ENCODE measurements around the gene CCM2. TPM values are rescaled to one million over a fixed set of nuclear protein-coding genes. Genes with fewer than 3 reads are reported as not detected.

CCM2 gene
- total RNA-seq, 1 experiment from 2014 or later: 42.5 TPM

DNA sequence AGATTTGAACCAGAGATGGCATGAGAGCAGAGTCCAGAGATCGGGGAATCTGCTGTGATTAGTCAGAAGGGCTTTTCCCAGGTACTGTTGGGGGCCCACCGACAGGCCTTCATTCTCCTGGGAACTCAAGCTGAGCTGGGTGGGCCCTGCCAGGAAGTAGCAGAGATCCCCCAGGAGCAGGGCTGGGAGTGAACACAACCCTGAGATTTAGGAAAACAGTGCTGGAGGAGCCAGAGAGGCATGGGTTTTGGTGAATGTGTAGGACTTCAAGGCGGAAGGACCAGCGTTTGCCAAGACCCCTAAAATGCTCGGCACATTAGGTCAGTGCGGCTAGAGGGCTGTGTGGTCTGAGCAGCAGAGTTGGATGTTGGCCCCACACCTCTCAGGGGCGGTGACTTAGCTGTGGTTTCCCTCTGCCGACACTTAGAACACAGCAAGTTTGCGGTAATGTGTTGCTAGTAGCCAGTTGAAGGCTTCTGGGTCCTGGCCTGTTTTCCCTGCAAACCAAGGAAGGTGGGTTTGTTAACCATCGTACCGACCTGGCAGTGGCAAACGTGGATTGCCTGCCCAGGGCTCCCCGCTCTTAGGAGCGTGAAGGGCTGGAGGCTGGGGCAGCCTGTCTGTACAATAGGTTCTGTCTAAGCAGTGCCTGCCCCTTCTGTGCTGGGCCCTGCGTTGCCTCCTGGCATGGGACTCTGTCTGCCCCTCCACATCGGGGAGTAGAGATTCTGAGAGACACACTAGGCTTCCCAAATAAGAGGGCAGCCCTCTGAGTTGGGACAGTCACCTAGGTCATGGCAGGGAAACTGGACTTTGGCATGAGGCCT lies 74.7 kb downstream of the CCM2 start:
- Histone ChIP-seq H3K9me2 (replicated peaks; ENCODE audit: insufficient read depth, low read length) (no peaks in the 10 kb centered on the region), H3K9ac (ENCODE audit: low read length) (no peak overlapping the region), H3K36me3 (ENCODE audit: insufficient read depth, low read length) (peaks cover 20% of the 10 kb centered on the region), H3K27ac (ENCODE audit: low read length) (no peak overlapping the region), H3K4me2 (ENCODE audit: low read depth, low read length, poor library complexity, severe bottlenecking) (no peak overlapping the region), H3K79me2 (ENCODE audit: low read length) (no peaks in the 10 kb centered on the region), H3K4me1 (ENCODE audit: low read length) (peaks cover 4% of the 10 kb centered on the region; the same call in 1 of the 2 replicates), H3K27me3 (ENCODE audit: low read length) (no peaks in the 10 kb centered on the region), H4K20me1 (ENCODE audit: insufficient read depth, low read depth, low read length) (0 out of 2 replicates have a peak, but pooled peaks cover 10% of the 10 kb centered on the region), H2AFZ (ENCODE audit: low read length) (no peak overlapping the region), H3K4me3 (ENCODE audit: low read length) (no peak overlapping the region), H3K9me3 (ENCODE audit: low read length) (no peaks in the 10 kb centered on the region)
- DNase-seq: no peak

DNA sequence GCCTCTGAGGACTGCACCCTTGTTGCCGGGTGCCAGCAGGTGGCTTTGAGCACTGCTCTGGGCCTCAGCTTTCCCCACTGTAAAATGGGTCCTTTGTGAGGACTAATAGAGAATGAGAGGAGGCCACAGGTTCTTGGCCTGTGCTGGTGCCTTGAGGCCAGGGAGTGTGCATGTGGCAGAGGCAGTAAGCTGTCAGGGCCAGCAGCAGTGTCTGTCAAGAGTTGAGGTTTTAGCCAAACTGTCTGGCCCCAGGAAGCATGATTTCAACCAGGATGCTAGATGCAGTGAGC lies 75.3 kb downstream of the CCM2 start:
- Histone ChIP-seq H3K36me3 (ENCODE audit: insufficient read depth, low read length) (peaks cover 18% of the 10 kb centered on the region), H3K27me3 (ENCODE audit: low read length) (no peaks in the 10 kb centered on the region), H3K9me2 (replicated peaks; ENCODE audit: insufficient read depth, low read length) (no peaks in the 10 kb centered on the region), H3K4me1 (ENCODE audit: low read length) (peaks cover 4% of the 10 kb centered on the region; the same call in 1 of the 2 replicates), H4K20me1 (ENCODE audit: insufficient read depth, low read depth, low read length) (0 out of 2 replicates have a peak, but pooled peaks cover 10% of the 10 kb centered on the region), H3K4me3 (ENCODE audit: low read length) (no peak overlapping the region), H2AFZ (ENCODE audit: low read length) (no peak overlapping the region), H3K79me2 (ENCODE audit: low read length) (no peaks in the 10 kb centered on the region), H3K4me2 (ENCODE audit: low read depth, low read length, poor library complexity, severe bottlenecking) (no peak overlapping the region), H3K27ac (ENCODE audit: low read length) (no peak overlapping the region), H3K9ac (ENCODE audit: low read length) (no peak overlapping the region), H3K9me3 (ENCODE audit: low read length) (no peaks in the 10 kb centered on the region)
- DNase-seq: no peak

DNA sequence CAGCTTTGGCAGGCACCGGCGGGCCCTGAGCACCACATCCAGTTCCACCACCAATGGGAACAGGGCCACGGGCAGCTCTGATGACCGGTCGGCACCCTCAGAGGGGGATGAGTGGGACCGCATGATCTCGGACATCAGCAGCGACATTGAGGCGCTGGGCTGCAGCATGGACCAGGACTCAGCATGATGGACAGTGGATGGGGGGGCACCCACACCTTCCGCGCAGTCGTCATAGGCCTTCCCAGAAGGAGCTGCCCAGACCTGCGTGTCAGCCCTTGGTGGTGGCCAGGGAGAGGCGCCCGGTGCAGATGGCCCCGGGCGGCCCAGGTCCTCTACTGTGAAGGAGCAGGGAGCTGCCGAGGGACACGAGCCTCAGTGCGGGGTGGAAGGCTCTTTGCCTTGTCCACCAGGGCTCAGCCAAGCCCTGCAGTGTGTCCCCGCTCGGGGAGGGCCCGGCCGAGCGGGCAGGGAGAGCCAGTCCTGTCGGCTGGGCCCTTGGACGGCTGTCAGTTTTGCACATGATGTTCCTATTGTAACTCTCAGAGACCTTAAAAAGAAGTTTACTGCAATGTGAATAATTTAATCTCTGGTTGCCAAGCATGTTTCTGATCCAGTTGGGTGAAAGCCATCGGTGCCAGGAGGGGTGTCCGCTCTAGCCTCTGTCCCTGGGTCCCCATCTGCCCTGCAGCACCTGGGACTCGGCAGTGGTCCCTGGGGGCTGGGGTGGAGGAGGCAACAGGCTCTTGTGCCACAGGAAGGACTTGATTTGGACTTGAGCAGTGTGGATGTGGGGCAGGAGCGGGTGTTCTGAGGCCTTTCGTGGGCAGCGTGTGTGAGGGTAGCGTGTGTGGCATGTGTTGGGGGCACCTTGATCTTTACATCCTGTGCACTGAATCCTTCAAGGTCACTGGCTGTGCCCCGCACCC lies 76.1 kb downstream of the CCM2 start:
- H3K4me1 ChIP-seq (ENCODE audit: low read length): peaks cover 4% of the 10 kb centered on the region; the same call in 1 of the 2 replicates
- H3K4me3 ChIP-seq (ENCODE audit: low read length): no peak overlapping the region
- no peak overlapping the region for H3K4me2 ChIP-seq (ENCODE audit: low read depth, low read length, poor library complexity, severe bottlenecking)
- peaks cover 12% of the 10 kb centered on the region for H3K36me3 ChIP-seq (ENCODE audit: insufficient read depth, low read length)
- H3K27ac ChIP-seq (ENCODE audit: low read length): no peak overlapping the region
- no peaks in the 10 kb centered on the region for H3K9me3 ChIP-seq (ENCODE audit: low read length)
- H2AFZ ChIP-seq (ENCODE audit: low read length): no peak overlapping the region
- DNase-seq: no peak
- H3K27me3 ChIP-seq (ENCODE audit: low read length): no peaks in the 10 kb centered on the region
- no peaks in the 10 kb centered on the region for H3K9me2 ChIP-seq (replicated peaks; ENCODE audit: insufficient read depth, low read length)
- no peaks in the 10 kb centered on the region for H3K79me2 ChIP-seq (ENCODE audit: low read length)
- H4K20me1 ChIP-seq (ENCODE audit: insufficient read depth, low read depth, low read length): 0 out of 2 replicates have a peak, but pooled peaks cover 13% of the 10 kb centered on the region
- no peak overlapping the region for H3K9ac ChIP-seq (ENCODE audit: low read length)

DNA sequence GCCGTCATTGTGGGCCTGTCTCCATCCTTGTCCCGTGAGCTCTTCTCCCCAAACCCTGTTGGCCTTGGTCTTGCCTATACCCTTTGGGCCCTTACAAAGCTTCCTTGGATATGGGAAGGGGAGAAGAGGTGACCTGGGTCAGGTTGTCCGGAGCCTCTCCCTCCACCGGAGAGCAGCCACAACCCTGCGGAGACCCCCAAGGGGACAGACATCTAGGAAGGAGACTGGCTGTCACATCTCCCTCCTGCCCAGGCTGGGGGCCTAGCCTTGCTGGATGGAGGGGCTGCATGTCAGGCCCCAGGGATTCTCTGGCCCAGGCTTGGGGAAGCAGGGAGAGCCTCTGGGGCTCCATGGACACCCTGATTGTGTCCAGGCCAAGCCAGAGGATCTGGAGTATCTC lies 76.9 kb downstream of the CCM2 start:
- Histone ChIP-seq H3K79me2 (ENCODE audit: low read length) (no peaks in the 10 kb centered on the region), H3K9me3 (ENCODE audit: low read length) (no peaks in the 10 kb centered on the region), H3K4me1 (ENCODE audit: low read length) (peaks cover 2% of the 10 kb centered on the region; the same call in 1 of the 2 replicates), H3K9me2 (replicated peaks; ENCODE audit: insufficient read depth, low read length) (no peaks in the 10 kb centered on the region), H3K9ac (ENCODE audit: low read length) (no peak overlapping the region), H4K20me1 (ENCODE audit: insufficient read depth, low read depth, low read length) (0 out of 2 replicates have a peak, but pooled peaks cover 10% of the 10 kb centered on the region), H3K36me3 (ENCODE audit: insufficient read depth, low read length) (peaks cover 6% of the 10 kb centered on the region), H3K27me3 (ENCODE audit: low read length) (no peaks in the 10 kb centered on the region), H3K4me2 (ENCODE audit: low read depth, low read length, poor library complexity, severe bottlenecking) (no peak overlapping the region), H3K27ac (ENCODE audit: low read length) (no peak overlapping the region), H2AFZ (ENCODE audit: low read length) (no peak overlapping the region), H3K4me3 (ENCODE audit: low read length) (no peak overlapping the region)
- no peak for DNase-seq

DNA sequence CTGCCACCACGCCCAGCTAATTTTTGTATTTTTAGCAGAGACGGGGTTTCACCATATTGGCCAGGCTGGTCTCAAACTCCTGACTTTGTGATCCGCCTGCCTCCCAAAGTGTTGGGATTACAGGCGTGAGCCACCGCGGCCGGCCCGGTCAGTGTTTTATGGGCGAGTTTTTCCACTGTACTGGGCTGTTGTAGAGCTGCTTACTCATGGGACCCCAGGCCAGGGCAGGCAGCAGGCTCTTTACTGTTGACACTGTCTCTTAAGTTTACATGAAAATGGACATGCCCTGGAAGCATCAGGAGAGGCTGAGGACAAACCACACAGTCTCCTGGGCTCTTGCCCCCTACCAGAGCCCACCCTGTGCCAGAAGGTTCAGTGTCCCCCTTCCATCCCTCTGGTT lies 77.6 kb downstream of the CCM2 start:
- Histone ChIP-seq H4K20me1 (ENCODE audit: insufficient read depth, low read depth, low read length) (0 out of 2 replicates have a peak, but pooled peaks cover 10% of the 10 kb centered on the region), H3K27ac (ENCODE audit: low read length) (no peak overlapping the region), H3K27me3 (ENCODE audit: low read length) (no peaks in the 10 kb centered on the region), H2AFZ (ENCODE audit: low read length) (no peak overlapping the region), H3K4me2 (ENCODE audit: low read depth, low read length, poor library complexity, severe bottlenecking) (no peak overlapping the region), H3K4me1 (ENCODE audit: low read length) (no peaks in the 10 kb centered on the region), H3K9ac (ENCODE audit: low read length) (no peak overlapping the region), H3K79me2 (ENCODE audit: low read length) (no peaks in the 10 kb centered on the region), H3K9me3 (ENCODE audit: low read length) (no peaks in the 10 kb centered on the region), H3K4me3 (ENCODE audit: low read length) (no peak overlapping the region), H3K36me3 (ENCODE audit: insufficient read depth, low read length) (peaks cover 6% of the 10 kb centered on the region; the same call in 1 of the 2 replicates), H3K9me2 (replicated peaks; ENCODE audit: insufficient read depth, low read length) (no peaks in the 10 kb centered on the region)
- no peak for DNase-seq

DNA sequence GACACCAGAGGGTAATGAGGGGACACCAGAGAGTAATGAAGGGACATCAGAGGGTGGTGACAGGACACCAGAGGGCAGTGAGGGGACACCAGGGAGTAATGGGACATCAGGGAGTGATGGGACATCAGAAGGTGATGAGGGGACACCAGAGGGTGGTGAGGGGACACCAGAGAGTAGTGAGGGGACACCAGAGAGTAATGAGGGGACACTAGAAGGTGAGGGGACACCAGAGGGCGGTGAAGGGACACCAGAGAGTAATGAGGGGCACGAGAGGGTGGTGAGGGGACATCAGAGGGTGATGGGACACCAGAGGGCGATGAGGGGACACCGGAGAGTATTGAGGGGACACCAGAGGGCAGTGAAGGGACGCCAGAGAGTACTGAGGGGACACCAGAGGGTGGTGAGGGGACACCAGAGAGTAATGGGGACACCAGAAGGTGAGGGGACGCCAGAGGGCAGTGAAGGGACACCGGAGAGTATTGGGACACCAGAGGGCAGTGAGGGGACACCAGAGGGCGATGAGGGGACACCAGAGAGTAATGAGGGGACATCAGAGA lies 78.2 kb downstream of the CCM2 start:
- H3K9me2 ChIP-seq (replicated peaks; ENCODE audit: insufficient read depth, low read length): no peaks in the 10 kb centered on the region
- no peak overlapping the region for H3K4me2 ChIP-seq (ENCODE audit: low read depth, low read length, poor library complexity, severe bottlenecking)
- H3K9ac ChIP-seq (ENCODE audit: low read length): no peak overlapping the region
- H3K79me2 ChIP-seq (ENCODE audit: low read length): no peaks in the 10 kb centered on the region
- peaks cover 6% of the 10 kb centered on the region; the same call in 1 of the 2 replicates for H3K36me3 ChIP-seq (ENCODE audit: insufficient read depth, low read length)
- no peaks in the 10 kb centered on the region for H3K27me3 ChIP-seq (ENCODE audit: low read length)
- H3K27ac ChIP-seq (ENCODE audit: low read length): no peak overlapping the region
- no peak overlapping the region for H3K4me3 ChIP-seq (ENCODE audit: low read length)
- no peaks in the 10 kb centered on the region for H3K4me1 ChIP-seq (ENCODE audit: low read length)
- 0 out of 2 replicates have a peak, but pooled peaks cover 10% of the 10 kb centered on the region for H4K20me1 ChIP-seq (ENCODE audit: insufficient read depth, low read depth, low read length)
- DNase-seq: no peak
- no peaks in the 10 kb centered on the region for H3K9me3 ChIP-seq (ENCODE audit: low read length)
- H2AFZ ChIP-seq (ENCODE audit: low read length): no peak overlapping the region

DNA sequence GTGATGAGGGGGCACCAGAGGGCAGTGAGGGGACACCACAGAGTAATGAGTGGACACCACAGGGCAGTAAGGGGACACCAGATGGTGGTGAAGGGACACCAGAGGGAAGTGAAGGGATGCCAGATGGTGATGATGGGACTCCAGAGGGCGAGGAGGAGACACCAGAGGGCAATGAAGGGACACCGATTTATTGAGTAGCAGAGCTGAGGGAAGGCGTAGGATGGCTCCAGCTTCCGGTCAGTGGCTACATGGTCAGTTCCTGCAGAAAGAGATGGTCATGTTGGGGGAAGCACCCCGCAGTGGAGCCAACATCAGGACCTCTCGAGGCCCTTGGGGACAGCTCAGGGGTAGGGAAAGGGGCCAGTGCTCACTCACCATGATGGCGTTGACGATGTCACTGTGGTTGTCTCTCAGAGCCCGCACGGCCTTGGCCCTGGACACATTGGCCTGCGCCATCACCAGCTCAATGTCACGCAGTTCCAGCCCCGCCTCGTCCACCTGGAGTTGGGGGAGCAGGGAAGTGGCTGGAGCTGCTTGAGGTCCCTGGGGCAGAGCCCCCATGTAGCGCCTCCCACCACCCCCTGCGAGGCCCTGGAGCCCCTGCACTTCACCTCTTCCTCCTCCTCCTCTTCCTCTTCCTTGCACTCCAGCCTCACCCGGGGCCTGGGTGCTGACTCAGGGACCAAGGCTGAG lies 80.4 kb downstream of the CCM2 start:
- H4K20me1 ChIP-seq (ENCODE audit: insufficient read depth, low read depth, low read length): 0 out of 2 replicates have a peak, but pooled peaks cover 10% of the 10 kb centered on the region

More for the DNA sequence above, 80.4 kb downstream of the CCM2 start:
- H3K79me2 ChIP-seq (ENCODE audit: low read length): no peaks in the 10 kb centered on the region
- no peak overlapping the region for H3K27ac ChIP-seq (ENCODE audit: low read length)
- no peak overlapping the region for H2AFZ ChIP-seq (ENCODE audit: low read length)
- H3K9me2 ChIP-seq (replicated peaks; ENCODE audit: insufficient read depth, low read length): no peaks in the 10 kb centered on the region
- H3K9ac ChIP-seq (ENCODE audit: low read length): no peak overlapping the region
- DNase-seq: no peak
- H3K27me3 ChIP-seq (ENCODE audit: low read length): no peaks in the 10 kb centered on the region
- no peak overlapping the region for H3K4me2 ChIP-seq (ENCODE audit: low read depth, low read length, poor library complexity, severe bottlenecking)
- no peaks in the 10 kb centered on the region for H3K9me3 ChIP-seq (ENCODE audit: low read length)
- H3K4me3 ChIP-seq (ENCODE audit: low read length): no peak overlapping the region
- H3K36me3 ChIP-seq (ENCODE audit: insufficient read depth, low read length): peaks cover 3% of the 10 kb centered on the region; the same call in 1 of the 2 replicates
- H3K4me1 ChIP-seq (ENCODE audit: low read length): no peaks in the 10 kb centered on the region

Data from Karpas-422 (cell line).